SHP77 treated with DMSO at 0.1 percent for 48 hours (cell line): ENCODE measurements around the gene CARS1.

Experiments
- DNase-seq: peaks from one replicate; lab custom pipeline; 2025; lab: John Stamatoyannopoulos, UW

The CARS1 gene

DNA sequence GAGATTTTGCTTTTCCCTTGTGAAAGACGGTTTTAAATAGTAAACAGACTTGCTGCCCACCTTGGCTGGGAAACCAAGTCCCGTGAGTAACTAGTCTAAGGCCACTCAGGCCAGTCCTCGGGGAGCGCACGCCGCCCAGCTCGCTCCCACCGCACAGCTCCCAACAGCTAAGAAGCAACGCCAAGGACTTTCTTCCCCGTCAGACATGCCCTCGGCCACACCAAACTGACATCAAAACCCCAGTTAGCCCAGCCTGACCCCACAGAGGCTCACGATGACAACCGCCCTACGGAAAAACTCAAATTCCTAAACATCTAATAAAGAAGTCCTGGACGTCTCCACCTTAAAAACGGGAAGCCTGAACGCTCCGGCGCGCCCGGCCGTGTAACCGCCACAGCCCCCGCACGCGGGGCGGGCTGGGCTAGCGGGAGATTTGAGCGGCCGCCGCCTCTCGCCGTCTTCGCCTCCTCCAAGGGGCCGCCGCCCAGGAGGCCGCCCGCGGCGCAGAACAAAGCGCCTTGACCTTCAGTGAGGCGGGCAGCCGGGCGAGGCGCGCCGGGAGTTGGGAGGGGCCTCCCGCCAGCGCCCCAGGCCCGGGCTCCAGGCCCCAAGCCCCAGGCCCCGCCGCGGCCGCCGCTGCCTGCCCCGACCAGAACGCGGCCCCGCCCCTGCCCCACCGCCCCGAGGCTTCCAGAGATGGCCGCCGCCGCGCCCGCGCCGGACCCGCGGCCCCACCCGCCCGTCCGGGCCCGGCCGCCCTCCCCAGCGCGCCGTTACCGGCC is 65.6 kb downstream of the CARS1 start:
- no peak for DNase-seq

DNA sequence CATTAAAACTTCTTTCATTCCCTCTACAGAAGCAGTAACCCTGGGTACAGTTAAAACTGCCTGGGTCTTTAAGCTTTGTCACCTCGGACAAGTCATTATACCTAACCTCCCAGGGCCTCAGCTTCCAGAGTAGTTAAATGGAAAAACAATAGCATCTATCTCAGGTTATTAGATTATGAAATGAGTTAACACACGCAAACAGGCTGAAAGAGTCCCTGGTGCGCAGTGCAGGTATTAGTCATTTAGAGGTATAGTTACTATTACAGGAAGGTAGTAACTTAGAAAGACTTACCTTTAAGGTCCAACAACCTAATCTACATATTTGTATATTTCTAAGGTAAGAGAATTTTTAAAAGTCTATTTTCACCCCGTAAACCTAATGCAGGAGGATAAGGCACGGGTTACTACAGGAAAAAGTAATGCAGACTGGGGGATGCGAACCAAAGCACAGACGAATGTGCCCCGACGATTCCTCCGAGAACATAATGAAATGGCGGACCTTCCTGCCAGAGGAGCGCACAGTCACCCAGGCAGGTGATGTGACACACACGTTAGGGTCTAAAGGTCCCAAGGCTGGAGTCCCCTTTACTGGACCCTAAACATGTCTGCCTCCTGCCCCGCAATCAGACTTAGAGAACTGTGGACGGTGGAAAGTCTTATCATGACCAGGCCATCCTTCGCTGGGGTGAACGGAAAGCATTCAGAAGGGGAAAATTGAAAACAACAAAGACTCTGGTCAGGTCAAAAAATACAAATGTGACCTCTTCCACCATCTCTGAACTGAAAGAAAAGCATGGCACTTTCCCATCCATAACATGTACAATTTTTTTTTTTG is 66.4 kb downstream of the CARS1 start:
- no peak for DNase-seq

DNA sequence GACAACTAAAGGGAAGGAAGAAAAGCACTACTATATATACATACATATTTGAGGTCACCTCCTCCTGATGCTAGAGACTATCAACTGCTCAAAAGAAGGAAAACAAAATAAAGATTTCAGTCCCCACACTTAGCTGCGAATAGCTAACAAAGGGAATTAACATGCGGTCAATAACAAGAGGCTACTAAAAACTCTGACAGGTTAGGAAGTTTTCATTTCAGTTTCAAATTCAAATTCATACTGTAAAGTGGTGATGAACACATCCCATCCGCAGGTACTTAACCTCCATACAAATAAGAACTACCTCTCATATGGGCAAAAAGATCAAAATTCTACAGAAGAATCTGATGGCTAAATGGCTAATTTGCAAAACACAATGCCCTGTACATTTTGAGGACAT is 67.7 kb downstream of the CARS1 start:
- no peak for DNase-seq

DNA sequence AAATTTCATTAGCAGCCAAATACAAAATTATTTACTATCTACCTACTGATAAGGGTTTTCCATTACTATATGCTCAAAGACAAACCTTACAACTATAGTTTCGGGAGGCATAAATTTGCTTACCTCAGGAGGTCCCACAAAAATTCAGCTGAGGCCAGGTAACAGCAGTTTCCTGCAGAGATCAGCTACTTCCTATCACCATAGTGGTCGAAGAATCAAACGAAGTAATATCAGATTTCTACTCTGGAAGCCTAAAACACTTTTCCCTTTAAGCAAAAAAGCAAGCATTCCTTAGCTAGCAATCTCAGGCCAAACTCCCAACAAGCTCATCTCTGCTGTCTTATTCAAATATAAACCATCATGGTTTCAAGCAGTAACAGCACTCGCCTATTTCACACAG is 68.2 kb downstream of the CARS1 start:
- DNase-seq = no peak

DNA sequence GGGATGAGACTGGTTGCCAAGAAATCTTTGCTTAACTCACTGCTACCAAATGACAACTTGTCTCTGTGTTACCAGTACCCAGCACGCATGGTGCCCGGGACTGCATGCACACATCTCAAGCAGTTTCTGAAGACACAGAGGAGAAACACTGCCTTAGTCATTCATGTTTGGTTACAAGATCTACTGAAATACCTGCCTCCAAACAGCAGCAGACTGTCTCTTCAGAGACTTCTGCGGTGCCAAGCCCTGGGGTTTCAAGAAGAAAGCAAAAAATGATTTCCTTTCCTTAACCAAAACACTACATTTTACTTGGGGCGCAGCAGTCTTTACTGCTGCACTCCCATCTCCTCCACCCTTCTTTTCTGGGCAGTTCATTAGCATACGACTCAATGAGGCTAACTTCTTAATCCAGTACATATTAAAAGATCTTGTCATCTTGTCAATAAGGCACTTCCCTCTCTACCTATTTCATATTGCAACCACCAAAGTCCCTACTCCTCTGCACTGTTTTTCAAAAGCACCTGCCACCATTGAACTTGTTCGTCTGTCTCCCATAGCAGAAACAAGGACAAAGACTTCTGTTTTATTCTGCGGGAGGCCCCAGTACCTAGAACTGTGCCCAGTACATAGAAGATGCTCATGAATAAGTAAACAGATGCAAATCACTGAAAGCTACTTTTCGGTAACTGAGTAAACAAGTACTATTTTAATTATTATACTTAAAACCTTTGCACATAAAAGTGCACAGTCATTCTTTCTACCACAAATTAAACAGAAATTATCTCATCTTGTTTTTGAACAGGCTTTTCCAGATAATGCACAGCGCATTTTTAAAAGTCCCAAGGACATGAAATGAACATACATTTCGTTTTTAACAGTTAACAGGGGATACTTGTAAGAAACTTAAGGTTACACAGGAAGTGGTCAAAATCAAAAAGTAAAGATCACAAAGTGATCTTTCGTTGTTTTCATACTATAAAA is 69.1 kb downstream of the CARS1 start:
- no peak for DNase-seq

DNA sequence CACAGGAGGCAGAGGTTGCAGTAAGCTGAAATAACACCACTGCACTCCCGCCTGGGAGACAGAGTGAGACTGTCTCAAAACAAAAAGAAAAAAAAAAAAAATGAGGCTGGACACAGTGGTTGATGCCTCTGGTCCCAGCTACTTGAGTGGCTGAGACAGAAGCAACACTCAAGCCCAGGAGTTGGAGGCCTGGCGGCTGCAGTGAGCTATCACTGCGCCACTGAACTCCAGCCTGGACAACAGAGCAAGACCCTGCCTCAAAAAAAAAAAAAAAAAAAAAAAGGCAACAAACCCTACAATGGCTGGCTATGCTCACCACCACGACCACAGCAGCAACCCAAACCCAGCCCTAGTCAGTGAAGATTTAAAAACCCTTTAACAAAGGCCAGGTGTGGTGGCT is 73.3 kb downstream of the CARS1 start:
- no peak for DNase-seq

DNA sequence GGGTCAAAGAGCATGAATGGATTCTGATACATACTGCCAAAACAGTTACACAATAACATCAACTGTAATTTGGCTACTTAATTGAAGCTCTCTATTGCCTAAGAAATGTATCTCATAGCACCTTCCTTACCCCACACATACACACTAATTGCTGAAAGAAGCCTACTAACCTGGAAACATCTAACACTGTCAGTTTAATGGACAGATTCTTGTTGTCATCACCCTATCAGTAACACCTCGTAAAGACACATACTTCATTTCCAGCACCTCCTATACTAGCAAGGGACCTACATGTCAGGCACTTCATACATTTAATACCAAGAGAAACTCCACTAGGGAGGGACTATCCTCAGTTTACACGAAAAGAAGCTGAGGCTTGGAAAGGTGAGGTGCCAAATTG is 75.0 kb downstream of the CARS1 start:
- no peak for DNase-seq

DNA sequence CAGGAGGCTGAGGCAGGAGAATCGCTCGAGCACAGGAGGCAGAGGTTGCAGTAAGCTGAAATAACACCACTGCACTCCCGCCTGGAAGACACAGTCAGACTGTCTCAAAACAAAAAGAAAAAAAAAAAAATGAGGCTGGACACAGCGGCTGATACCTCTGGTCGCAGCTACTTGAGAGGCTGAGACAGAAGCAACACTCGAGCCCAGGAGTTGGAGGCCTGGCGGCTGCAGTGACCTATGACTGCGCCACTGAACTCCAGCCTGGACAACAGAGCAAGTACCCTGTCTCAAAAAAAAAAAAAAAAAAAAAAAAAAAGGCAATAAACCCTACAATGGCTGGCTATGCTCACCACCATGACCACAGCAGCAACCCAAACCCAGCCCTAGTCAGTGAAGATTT is 76.1 kb downstream of the CARS1 start:
- DNase-seq = no peak

DNA sequence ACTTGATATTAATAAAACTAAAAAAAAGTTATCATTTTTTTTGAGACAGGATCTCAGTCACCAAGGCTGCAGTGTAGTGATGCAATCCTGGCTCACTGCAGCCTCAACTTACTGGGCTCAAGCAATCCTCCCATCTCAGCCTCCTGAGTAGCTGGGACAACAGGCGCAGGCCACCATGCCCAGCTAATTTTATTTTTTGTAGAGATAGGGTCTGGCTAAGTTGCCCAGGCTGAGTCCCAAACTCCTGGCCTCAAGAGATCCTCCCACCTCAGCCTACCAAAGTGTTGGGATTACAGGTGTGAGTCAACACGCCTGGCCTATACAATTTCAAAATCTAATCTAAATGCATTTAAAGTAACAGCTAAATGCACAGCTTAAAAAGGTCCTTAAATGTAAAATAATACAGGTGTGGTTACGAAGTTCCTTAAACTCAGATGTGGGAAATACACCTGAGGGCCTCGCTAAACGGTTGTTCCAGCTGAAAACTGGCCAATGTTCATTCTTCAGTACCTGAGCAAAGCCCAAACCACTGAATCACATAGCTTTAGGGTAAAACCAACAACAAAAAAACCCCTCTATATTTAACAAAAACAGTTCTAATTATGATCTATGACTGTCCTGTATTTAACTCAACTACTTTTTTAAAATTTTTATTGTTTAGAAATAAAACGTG is 76.9 kb downstream of the CARS1 start:
- no peak for DNase-seq

DNA sequence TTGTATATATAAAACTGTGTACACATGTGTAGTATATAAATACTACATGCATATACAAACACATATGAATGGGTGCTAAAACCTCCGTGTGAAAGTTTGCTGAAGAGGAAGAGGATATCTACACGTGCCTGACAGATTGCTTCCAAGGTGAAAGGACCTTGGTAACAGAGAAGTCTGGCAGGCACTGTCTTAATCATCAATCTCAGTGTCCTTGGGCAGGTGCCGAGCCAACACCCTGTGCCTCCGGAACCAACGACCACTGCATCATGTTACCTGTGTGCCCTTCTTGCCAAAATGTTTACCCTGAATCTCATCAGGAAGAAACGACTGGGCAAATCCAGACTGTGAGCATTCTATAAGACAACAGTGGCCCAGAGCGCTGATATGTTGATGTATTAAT is 80.1 kb downstream of the CARS1 start:
- no peak for DNase-seq

DNA sequence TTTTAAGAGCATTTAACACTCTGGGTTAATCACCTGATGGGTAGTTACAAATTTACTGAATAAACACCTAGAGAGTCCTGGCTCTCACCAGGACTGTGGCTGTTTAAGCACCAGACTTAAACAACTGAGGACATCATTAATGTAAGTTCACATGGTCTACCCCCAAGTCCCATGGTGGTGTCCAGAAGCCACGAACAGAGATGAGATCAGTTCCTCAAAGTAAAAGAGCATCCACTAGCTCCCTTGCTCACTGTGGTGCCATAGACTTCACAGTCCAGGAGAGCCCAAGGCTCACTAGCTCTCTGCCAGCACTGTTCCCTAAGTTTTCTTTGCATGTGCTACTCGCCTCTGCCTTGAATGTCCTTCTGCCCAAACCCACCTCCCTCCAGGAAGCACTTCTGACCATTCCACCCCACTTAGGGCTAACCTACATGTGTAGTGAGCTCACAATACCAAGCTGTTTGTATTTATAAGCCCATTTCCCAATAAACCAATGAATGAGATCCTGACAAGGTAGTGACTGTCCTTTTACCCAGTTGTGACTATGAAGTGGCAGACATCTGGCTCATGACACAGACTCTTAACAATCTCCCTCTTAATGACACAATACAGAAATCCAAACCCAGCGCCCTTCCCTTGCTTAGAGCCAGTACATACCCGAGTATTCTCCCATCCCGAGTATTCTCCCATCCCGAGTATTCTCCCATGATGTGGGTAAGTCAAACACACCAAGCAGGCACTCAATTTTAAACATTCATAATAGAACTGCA is 80.7 kb downstream of the CARS1 start:
- DNase-seq = no peak

DNA sequence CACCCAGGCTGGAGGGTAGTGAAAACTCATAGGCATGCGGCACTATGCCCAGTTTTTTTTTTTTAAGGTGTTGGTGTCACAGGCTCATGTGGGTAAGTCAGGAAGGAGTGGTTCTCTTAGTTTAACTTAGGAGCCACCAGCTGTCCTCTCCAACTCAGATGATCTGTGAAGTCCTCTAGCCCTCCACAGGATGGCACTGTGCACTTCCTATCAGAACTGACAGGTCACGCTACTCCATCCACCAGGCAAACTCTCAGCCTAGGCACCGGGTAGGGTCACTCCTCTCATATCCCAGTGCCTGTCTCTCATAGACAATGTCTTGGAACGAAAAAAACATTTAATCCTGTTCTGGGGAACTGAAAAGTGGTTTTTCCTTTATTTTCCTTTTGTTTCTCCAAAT is 81.6 kb downstream of the CARS1 start:
- no peak for DNase-seq

DNA sequence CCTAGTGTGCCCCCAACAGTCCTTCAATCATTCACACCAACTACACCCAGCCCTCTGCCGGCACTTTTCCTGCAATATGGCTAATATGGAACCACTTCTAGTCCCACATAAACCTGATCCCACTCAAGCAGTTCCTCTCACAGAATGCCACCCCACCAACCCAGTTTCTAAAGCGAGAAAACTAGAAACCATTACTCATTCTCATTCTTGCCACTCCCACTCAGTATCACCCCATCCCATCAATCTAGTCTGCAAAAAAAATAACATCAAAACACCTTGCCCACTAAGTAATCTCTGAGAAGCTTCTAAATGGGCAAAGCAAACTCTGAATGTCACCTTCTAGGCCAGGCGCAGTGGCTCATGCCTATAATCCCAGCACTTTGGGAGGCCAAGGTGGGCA is 83.0 kb downstream of the CARS1 start:
- DNase-seq = no peak

DNA sequence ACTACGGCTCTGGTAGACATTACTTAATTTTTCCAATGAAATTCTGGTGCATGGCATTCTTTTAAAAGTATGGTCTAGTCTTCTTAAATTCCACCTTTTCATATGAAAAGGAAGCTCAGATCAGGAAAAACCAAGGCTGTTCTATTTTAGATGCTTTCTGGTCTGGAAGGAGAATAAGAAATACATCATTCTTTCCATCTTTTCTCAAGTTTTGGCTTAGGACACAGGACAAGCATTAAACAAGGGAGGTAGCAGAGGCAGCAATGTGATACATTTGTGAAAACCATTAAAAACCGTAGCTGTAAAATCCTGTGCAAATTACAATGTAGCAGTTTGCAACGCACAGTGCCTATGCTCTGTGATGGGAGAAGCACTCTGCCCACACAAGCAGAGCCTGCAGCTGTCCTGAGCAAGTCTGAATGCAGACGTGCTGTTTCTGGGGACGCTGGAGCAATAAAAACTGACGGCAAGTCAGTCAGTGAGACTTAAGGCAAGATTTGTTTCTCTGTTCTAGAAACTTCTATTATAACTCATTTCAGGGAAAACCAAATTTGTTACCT is 88.8 kb downstream of the CARS1 start:
- DNase-seq = no peak

DNA sequence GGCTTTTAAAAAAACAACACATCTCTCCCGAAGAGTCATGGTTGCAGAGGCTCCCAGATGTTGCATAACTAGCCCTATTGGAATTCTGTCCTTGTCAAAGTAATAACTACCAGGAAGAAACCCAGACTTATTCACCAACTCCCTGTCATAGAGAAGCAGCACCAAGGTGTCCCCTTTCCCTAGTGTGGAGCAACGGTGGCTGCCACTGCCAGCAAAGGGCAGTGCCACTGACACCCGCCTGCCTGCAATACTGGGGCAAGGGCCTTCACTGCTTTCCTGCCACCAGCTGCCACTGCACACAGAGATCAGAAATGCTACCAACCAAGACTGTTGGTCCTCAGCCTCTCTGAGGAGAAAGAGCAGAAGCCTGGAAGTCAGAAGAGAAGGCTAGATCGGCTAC is 92.4 kb downstream of the CARS1 start:
- DNase-seq = no peak

DNA sequence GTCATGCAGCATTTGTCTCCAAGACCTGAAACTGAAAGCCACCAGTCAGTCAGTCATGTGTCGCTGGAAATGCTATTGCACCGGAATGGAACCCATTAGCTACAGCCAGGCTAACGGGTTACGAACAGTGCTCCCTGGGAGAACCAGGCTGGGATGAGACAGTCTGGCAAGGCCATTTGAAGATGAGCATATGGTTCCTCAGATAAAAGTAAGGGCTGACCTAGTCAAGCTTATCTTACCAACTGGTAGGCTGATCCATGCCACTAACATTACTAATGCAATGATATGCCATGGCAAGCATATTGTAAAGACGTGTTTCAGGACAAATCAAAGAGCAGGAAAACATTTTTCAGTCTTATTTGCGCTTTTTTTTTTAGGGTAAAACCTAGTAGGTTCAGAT is 93.5 kb downstream of the CARS1 start:
- no peak for DNase-seq

DNA sequence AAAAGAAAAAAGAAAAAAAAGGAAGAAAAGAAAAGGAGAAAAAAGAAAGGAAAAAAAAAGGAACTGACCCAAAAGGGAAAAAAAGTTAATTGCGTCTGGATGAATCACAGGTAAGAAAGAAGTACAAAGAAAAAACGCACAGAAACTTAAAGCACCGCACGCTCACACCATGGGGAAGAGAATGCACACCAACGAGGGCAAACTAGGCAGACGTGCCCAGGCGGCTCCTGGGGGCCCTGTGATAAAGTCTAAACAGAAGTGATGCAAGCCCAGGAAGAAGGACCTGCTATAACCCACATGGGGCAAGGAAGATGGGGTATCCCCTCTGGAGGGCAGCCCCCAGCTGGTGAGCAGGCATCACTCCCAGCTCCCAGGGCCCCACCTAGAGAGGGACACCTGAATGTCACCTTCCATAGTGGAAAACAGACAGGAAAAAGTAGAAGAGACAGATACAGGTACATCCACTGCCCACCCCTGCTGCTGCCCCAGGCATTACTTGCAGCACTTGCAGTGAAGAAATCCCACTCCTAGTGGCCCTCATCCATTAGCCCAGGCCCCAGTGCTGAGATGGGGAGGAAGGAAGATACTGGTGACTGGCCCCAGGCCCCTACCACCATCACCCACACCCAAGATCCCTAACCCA is 94.0 kb downstream of the CARS1 start:
- DNase-seq = no peak

DNA sequence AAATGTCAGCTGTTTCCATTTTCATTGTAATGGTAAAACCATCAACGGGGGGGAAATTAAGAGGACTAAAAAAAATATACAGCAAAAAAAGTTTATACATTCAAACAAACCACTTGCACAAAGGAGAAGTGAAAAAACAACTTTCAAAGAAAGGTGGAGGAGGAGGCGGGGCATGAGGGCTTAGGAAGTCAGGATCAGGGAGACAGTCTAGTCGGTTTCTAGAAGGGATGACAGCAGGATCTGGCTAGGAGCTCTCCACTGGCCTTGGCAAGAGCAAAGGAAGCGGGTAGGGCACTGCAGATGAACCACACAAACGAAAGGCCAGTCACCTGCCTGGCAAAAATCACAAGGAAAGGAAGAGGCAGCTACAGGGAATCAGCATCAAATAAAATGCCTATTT is 96.1 kb downstream of the CARS1 start:
- DNase-seq = no peak

DNA sequence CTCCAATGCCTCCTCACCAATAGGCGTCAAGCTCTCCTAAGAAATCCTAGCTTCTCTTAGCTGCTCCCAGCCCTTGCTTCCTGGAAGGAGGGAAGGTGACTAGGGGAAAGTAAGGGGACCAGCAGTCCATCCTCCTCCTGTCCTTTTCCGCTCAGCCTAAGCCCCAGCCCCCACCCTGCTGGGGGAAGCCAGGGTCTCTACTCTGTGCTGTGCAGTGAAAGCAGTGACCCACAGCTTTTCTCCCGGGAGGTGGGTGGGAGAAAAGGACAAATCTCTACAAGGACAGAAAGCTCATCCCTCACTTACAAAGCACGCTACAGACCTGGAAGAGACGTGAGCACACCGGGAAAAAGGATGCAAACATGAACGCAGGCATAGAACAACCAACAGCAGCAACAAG is 97.1 kb downstream of the CARS1 start:
- DNase-seq = no peak

DNA sequence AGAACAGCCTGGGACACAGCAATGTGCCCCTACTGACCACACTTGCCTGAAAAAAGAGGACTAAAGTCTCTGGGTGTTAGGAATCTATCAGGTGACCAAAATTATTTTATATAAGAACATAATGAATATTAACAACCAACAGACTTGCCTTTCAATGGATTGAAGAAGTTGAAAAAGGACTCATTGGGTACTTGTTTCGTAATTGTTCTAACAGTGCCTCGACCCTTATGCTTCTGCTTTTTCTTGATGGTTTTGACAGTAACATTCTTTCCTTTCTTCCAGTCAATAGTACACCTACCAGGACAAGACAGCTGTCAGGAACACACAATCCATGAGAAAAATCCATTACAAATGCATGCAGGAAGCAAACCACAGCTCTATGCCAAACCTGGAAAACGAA is 99.0 kb downstream of the CARS1 start:
- no peak for DNase-seq
